Endothelial cell of umbilical vein (primary cell): ENCODE results near the gene CAMK2N1. TPM values are rescaled to one million over a fixed set of nuclear protein-coding genes. Genes with fewer than 3 reads are reported as not detected.

Experiments
- BruUV-seq: library from RNA; stranded (reverse); fragments of 400-500 nt; replicated peaks from 2 replicates; lab custom pipeline; 2021; lab: Mats Ljungman, UMichigan
- CTCF ChIA-PET: fragments of 300-600, 350-600 bp; sonication (Branson Sonifier 250); formaldehyde crosslinking; loops from one replicate; lab custom pipeline; 2021; ENCODE audit warnings: antibody characterized with exemption, inconsistent platforms; lab: Charles Lee
- POLR2A ChIA-PET: fragments of 300-600, 350-600 bp; sonication (Branson Sonifier 250); formaldehyde crosslinking; loops from one replicate; lab custom pipeline; 2021; ENCODE audit warnings: antibody characterized with exemption, inconsistent platforms; lab: Charles Lee
- DNase-seq: peaks from one replicate; pipeline ENCODE4 v3.0.0-alpha.2; 2011; ENCODE audit warnings: low read depth, low spot score
- FAIRE-seq: peaks from 2 replicates; lab custom pipeline; 2011; peaks lifted over from hg19 to GRCh38; lab: Jason Lieb, UNC
- H2AFZ ChIP-seq: 2 replicates; pipeline ENCODE4 v1.6.0; 2012; ENCODE audit warnings: low read depth, low read length, control low read depth, inconsistent platforms
- H3K27ac ChIP-seq: 2 replicates; pipeline ENCODE4 v1.5.1; 2011; ENCODE audit warnings: low read depth, mild to moderate bottlenecking, control low read depth, low read length, moderate library complexity; ENCODE audit not compliant: insufficient read depth
- H3K27me3 ChIP-seq, 2 experiments: 2 replicates each; pipeline versions ENCODE4 v1.6.0 to v1.6.1; 2011; ENCODE audit warnings: low read length in 2 of 2, mixed read lengths in 1 of 2; ENCODE audit not compliant: control insufficient read depth in 2 of 2, insufficient read depth in 2 of 2
- H3K36me3 ChIP-seq, 2 experiments: 2 replicates in 1 of 2; 3 replicates in 1 of 2; pipeline ENCODE4 v1.5.1; 2011; ENCODE audit warnings: low read length in 2 of 2, mild to moderate bottlenecking in 1 of 2, moderate library complexity in 1 of 2; ENCODE audit not compliant: control insufficient read depth in 2 of 2, insufficient read depth in 2 of 2; ENCODE audit errors: extremely low read depth in 1 of 2
- H3K4me1 ChIP-seq: 3 replicates; pipeline ENCODE4 v1.5.1; 2011; ENCODE audit warnings: mild to moderate bottlenecking, low read length; ENCODE audit not compliant: control insufficient read depth, insufficient read depth; ENCODE audit errors: extremely low read depth
- H3K4me2 ChIP-seq: 2 replicates; pipeline ENCODE4 v1.6.1; 2011; ENCODE audit warnings: low read length, control low read depth, mixed read lengths; ENCODE audit not compliant: insufficient read depth
- H3K4me3 ChIP-seq, 3 experiments: fragments of 200-600 bp in 1 of 3; sonication (generic), shearing (Covaris generic) in 1 of 3; replicated peaks in 1 of 3; 2 replicates each; pipeline ENCODE4 v1.5.1; 2011 to 2016; ENCODE audit warnings: control low read depth in 3 of 3, low read length in 3 of 3, mild to moderate bottlenecking in 2 of 3, inconsistent platforms in 1 of 3, low read depth in 1 of 3, moderate library complexity in 1 of 3; ENCODE audit not compliant: insufficient read depth in 1 of 3
- H3K79me2 ChIP-seq: 2 replicates; pipeline ENCODE4 v1.6.0; 2012; ENCODE audit warnings: low read length, inconsistent platforms; ENCODE audit not compliant: control insufficient read depth, insufficient read depth
- H3K9ac ChIP-seq: replicated peaks from 2 replicates; pipeline ENCODE3; 2011; ENCODE audit warnings: low read length, control low read depth; ENCODE audit not compliant: insufficient read depth; ENCODE audit errors: extremely low read depth
- H3K9me1 ChIP-seq: replicated peaks from 3 replicates; pipeline ENCODE4 v1.6.0; 2011; ENCODE audit warnings: mild to moderate bottlenecking, low read length; ENCODE audit not compliant: control insufficient read depth, insufficient read depth; ENCODE audit errors: extremely low read depth
- H3K9me3 ChIP-seq: replicated peaks from 2 replicates; pipeline ENCODE4 v1.5.1; 2012; ENCODE audit warnings: low read length, inconsistent platforms; ENCODE audit not compliant: control insufficient read depth, insufficient read depth
- H4K20me1 ChIP-seq: replicated peaks from 2 replicates; pipeline ENCODE3; 2011; ENCODE audit warnings: mild to moderate bottlenecking, low read length; ENCODE audit not compliant: control insufficient read depth, insufficient read depth; ENCODE audit errors: extremely low read depth
- EZH2 ChIP-seq: IDR thresholded peaks from 2 replicates; pipeline ENCODE4 v1.6.1; 2012; ENCODE audit warnings: borderline replicate concordance, low read depth, mild to moderate bottlenecking, moderate library complexity, low read length, inconsistent platforms; ENCODE audit not compliant: severe bottlenecking
- FOS ChIP-seq: IDR thresholded peaks from 2 replicates; pipeline ENCODE4 v1.6.1; 2011; ENCODE audit warnings: mild to moderate bottlenecking, low read length, moderate library complexity, borderline replicate concordance; ENCODE audit not compliant: insufficient read depth
- GATA2 ChIP-seq: IDR thresholded peaks from 2 replicates; pipeline ENCODE4 v1.7.0; 2011; ENCODE audit warnings: low read depth, mild to moderate bottlenecking, moderate library complexity, mixed read lengths, low read length; ENCODE audit not compliant: insufficient read length, insufficient read depth
- JUN ChIP-seq: IDR thresholded peaks from 2 replicates; pipeline ENCODE4 v1.6.1; 2011; ENCODE audit warnings: borderline replicate concordance, low read depth; ENCODE audit not compliant: insufficient read length, insufficient read depth
- MYC ChIP-seq: IDR thresholded peaks from one replicate; pipeline ENCODE4 v1.6.1; 2011; ENCODE audit warnings: mild to moderate bottlenecking, low read depth, low read length
- POLR2A ChIP-seq: IDR thresholded peaks from 2 replicates; pipeline ENCODE4 v1.6.1; 2012; ENCODE audit warnings: low read depth, mild to moderate bottlenecking, control low read depth, low read length
- POLR2AphosphoS5 ChIP-seq: IDR thresholded peaks from 2 replicates; pipeline ENCODE4 v1.6.1; 2012; ENCODE audit warnings: low read depth, mild to moderate bottlenecking, control low read depth, low read length, moderate library complexity; ENCODE audit not compliant: insufficient read depth
- dilution Hi-C: fragments of 300-500 bp; cut with MboI; formaldehyde crosslinking; loops from one replicate; pipeline ENCODE4 v1.15.0; 2019; ENCODE audit warnings: low sequenced_read_pairs; ENCODE audit not compliant: extremely low pct_ligation_motif_present
- intact Hi-C: fragments of 100-400 bp; cut with micrococcal nuclease; formaldehyde crosslinking; loops from one replicate; pipeline ENCODE4 v1.10.0; 2022
- polyA plus RNA-seq, 4 experiments: library from polyadenylated mRNA; depleted of rRNA in 3 of 4; stranded (reverse) in 3 of 4; unstranded in 1 of 4; fragments of >200 nt; gene quantifications; 2 replicates each; pipeline versions ENCODE4 v1.2.1 to v1.2.3, GENCODE V29; 2011 to 2012; ENCODE audit warnings: missing spikeins in 1 of 4
- total RNA-seq: library from RNA; stranded (reverse); gene quantifications from 2 replicates; pipeline ENCODE4 v1.2.3, GENCODE V29; 2021
- TF ChIP-seq, protein P1 (sequence below), 2 donors: IDR thresholded peaks; 1 replicate in 1 of 2; 2 replicates in 1 of 2; pipeline ENCODE4 v1.5.1; 2011; ENCODE audit warnings: low read length in 2 of 2, mild to moderate bottlenecking in 2 of 2, moderate library complexity in 2 of 2, control low read depth in 1 of 2, inconsistent platforms in 1 of 2, low read depth in 1 of 2; ENCODE audit not compliant: insufficient read depth in 1 of 2; ENCODE audit errors: extremely low read depth in 1 of 2
- TF ChIP-seq, protein P2 (sequence below): IDR thresholded peaks from 2 replicates; pipeline ENCODE4 v1.6.1; 2011; ENCODE audit not compliant: insufficient read depth, insufficient read length

The CAMK2N1 gene
- total and polyA plus RNA-seq, 2 donors (not counting 3 experiments of a cell fraction or from before 2014, with no cell fraction given), result 3.3 to 18.3 TPM

DNA sequence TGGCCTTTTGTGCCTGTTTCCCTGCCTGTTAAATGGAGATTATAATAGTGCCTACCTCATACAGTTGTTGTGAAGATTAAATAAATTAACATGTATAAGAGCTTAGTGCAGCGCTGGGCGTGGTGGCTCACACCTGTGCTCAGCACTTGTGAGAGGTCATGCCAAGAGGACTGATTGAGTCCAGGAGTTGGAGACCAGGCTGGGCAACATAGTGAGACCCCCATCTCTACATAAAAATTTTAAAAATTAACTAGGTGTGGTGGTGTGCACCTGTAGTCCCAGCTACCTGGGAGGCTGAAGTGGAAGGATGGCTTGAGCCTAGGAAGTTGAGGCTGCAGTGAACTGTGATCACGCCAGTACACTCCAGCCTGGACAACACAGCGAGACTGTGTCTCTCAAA, 12.1 kb downstream of the CAMK2N1 start:
- ChIA-PET CTCF (interaction anchor here (0.9 to 1.6 kb wide), 2 partner anchors 18 to 20 kb away, joined by 3 to 6 read pairs; no protein-coding TSS in a partner anchor), POLR2A (no interaction called here)
- no peak overlapping the region for H3K27ac ChIP-seq
- no TSS peak for BruUV-seq
- no peaks in the 10 kb centered on the region for H3K9me3 ChIP-seq
- no peak overlapping the region for H3K4me2 ChIP-seq
- H3K9ac ChIP-seq, result no peak overlapping the region
- H3K4me1 ChIP-seq, result peaks cover 5% of the 10 kb centered on the region
- H3K36me3 ChIP-seq, result no peaks in the 10 kb centered on the region
- H3K9me1 ChIP-seq, result no peaks in the 10 kb centered on the region
- no peaks in the 10 kb centered on the region for H4K20me1 ChIP-seq
- DNase-seq (no peak), FAIRE-seq (no peak)
- no peak overlapping the region for H2AFZ ChIP-seq
- H3K79me2 ChIP-seq, result no peaks in the 10 kb centered on the region
- peaks cover 0 to 3% of the 10 kb centered on the region in 2 experiments for H3K27me3 ChIP-seq
- dilution Hi-C loops, result no loop called here
- intact Hi-C loops, result loop anchor here (1.0 kb wide), 1 partner anchor 18 kb away; no protein-coding TSS in a partner anchor
- TF ChIP-seq EZH2 (no peak), FOS (no peak), POLR2A (no peak), MYC (no peak), GATA2 (no peak), JUN (no peak), POLR2AphosphoS5 (no peak)
- TF ChIP-seq, protein P1, sequence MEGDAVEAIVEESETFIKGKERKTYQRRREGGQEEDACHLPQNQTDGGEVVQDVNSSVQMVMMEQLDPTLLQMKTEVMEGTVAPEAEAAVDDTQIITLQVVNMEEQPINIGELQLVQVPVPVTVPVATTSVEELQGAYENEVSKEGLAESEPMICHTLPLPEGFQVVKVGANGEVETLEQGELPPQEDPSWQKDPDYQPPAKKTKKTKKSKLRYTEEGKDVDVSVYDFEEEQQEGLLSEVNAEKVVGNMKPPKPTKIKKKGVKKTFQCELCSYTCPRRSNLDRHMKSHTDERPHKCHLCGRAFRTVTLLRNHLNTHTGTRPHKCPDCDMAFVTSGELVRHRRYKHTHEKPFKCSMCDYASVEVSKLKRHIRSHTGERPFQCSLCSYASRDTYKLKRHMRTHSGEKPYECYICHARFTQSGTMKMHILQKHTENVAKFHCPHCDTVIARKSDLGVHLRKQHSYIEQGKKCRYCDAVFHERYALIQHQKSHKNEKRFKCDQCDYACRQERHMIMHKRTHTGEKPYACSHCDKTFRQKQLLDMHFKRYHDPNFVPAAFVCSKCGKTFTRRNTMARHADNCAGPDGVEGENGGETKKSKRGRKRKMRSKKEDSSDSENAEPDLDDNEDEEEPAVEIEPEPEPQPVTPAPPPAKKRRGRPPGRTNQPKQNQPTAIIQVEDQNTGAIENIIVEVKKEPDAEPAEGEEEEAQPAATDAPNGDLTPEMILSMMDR (IDR thresholded peaks at IDR 0.05; ENCODE audit: extremely low read depth in 1 of 2, insufficient read depth in 1 of 2, low read depth in 1 of 2, low read length in 2 of 2), result no peak
- TF ChIP-seq, protein P2, sequence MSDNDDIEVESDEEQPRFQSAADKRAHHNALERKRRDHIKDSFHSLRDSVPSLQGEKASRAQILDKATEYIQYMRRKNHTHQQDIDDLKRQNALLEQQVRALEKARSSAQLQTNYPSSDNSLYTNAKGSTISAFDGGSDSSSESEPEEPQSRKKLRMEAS, result no peak
- H3K4me3 ChIP-seq, result no peak overlapping the region
